ENCODE data around the gene ALOXE3.

- TF ChIP-seq REST (IDR thresholded peaks at IDR 0.05), result no peak
- TF ChIP-seq CTCF (IDR thresholded peaks at IDR 0.05; ENCODE audit: low read depth, low read length, missing input control), result no peak
- TF ChIP-seq SP1 (IDR thresholded peaks at IDR 0.05), result no peak
- TF ChIP-seq EGR1 (IDR thresholded peaks at IDR 0.05; ENCODE audit: low read depth in 2 of 2), result no peak
- no peak for TF ChIP-seq MAX (IDR thresholded peaks at IDR 0.05)
- no peak for TF ChIP-seq YY1 (IDR thresholded peaks at IDR 0.05)
- TF ChIP-seq ATF3 (IDR thresholded peaks at IDR 0.05), result no peak
- TF ChIP-seq RXRA (IDR thresholded peaks at IDR 0.05), result no peak
- TF ChIP-seq JUND (IDR thresholded peaks at IDR 0.05), result no peak
- no peak for TF ChIP-seq FOXA1 (IDR thresholded peaks at IDR 0.05)
Measured at GRCh38 chr17:8087075-8087951, 31.0 kb downstream of the ALOXE3 start, which contains the start of gene ALOX12B.

All from liver (tissue), 3 donors.